Nasal cavity respiratory epithelium epithelial cell of viscerocranial mucosa (primary cell): ENCODE data around the gene PLK2. TPM values are rescaled to one million over a fixed set of nuclear protein-coding genes. Genes with fewer than 3 reads are reported as not detected.

Source experiments
- total RNA-seq: library from RNA; depleted of rRNA; stranded (reverse); fragments of >200 nt; gene quantifications from 2 replicates; pipeline ENCODE4 v1.2.3, GENCODE V29; 2014

Gene PLK2
- 472 and 511 TPM in 2 replicates for total RNA-seq

DNA sequence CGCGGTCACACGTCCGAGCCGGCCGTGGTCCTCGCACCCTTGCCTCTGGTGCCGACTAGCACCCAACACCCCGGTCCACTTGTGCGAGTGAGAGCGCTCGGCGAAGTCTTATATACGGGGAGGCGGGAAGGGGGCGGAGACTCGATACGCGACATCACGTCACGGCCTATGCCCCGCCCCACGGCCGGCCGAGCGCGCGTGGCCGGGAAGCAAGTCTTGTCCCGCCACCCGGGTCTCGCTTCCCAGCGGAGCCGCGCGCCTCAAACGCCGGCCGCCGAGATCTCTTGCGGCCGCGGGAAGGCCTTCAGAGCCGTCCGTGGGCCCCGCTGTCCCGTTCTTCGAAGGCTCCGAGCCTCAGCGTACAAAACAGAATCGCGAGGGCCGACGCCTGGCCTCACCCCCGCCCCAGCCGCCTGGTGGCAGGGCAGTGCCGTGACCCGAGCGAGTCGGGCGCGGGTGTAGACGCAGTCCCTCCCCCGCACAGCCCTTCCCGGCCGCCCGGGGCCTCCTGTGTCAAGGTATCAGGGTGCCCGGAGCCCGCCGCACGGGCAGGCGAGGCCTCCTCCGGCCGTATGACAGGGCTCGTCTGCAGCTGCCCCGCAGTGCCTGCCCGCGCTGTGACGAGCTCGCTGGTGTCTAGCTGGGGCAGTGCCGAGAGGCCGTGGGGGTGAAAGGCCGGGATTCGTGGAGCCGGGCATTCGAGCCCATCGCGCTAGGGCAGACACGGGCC is at the start of gene PLK2:
Gene PLK2, minus strand, starts transcription at position 85 of the 730 bp plus-strand sequence. CDS start 127 bp downstream, outside the sequence.

GRCh38 chr5:58491216-58491892 is 31.5 kb upstream of the PLK2 start, which contains the start of gene GAPT:
Gene GAPT (plus strand): TSS chr5:58491435. CDS start chr5:58494537, 3,102 bp downstream.

Other genes starting within 250 kb of the PLK2 start
- gene GAPT, start 31.3 kb upstream of the PLK2 start, total RNA-seq: not detected in 2 replicates
- not detected in 2 replicates for gene RAB3C, start 123.0 kb upstream of the PLK2 start, total RNA-seq